ENCODE data around the gene PPP1R1A.
A peak's percentile ranks its signal among the peaks of the same experiment; 100 is the strongest.

Gene PPP1R1A

GRCh38 chr12:54603872-54604271, 15.4 kb upstream of the PPP1R1A start:
- Histone ChIP-seq H4K20me1 (ENCODE audit: low read depth, low read length) (no peaks in the 10 kb centered on the region), H2AFZ (ENCODE audit: low read depth, low read length, severe bottlenecking) (peak overlapping the region; percentile 39), H3K4me3 (ENCODE audit: insufficient read depth, low read length, poor library complexity, severe bottlenecking) (no peak overlapping the region), H3K4me2 (ENCODE audit: low read depth, low read length, poor library complexity, severe bottlenecking) (no peak overlapping the region), H3K27ac (ENCODE audit: low read depth, low read length) (no peak overlapping the region), H3K79me2 (ENCODE audit: insufficient read depth, low read length) (no peaks in the 10 kb centered on the region), H3K9ac (ENCODE audit: low read length) (no peak overlapping the region), H3K36me3 (ENCODE audit: low read length) (no peaks in the 10 kb centered on the region), H3K9me3 (ENCODE audit: insufficient read depth, low read length) (no peaks in the 10 kb centered on the region), H3K9me2 (replicated peaks; ENCODE audit: insufficient read depth, low read length) (no peaks in the 10 kb centered on the region), H3F3A (ENCODE audit: insufficient read depth) (no peaks in the 10 kb centered on the region), H3K27me3 (ENCODE audit: low read length) (no peaks in the 10 kb centered on the region)
- TF ChIP-seq EZH2phosphoT487 (conservative IDR thresholded peaks at IDR 0.05; ENCODE audit: low read length), result no peak
- TF ChIP-seq, protein P1, sequence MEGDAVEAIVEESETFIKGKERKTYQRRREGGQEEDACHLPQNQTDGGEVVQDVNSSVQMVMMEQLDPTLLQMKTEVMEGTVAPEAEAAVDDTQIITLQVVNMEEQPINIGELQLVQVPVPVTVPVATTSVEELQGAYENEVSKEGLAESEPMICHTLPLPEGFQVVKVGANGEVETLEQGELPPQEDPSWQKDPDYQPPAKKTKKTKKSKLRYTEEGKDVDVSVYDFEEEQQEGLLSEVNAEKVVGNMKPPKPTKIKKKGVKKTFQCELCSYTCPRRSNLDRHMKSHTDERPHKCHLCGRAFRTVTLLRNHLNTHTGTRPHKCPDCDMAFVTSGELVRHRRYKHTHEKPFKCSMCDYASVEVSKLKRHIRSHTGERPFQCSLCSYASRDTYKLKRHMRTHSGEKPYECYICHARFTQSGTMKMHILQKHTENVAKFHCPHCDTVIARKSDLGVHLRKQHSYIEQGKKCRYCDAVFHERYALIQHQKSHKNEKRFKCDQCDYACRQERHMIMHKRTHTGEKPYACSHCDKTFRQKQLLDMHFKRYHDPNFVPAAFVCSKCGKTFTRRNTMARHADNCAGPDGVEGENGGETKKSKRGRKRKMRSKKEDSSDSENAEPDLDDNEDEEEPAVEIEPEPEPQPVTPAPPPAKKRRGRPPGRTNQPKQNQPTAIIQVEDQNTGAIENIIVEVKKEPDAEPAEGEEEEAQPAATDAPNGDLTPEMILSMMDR (IDR thresholded peaks at IDR 0.05; ENCODE audit: insufficient read depth, low read length, poor library complexity, severe bottlenecking), result no peak

DNA sequence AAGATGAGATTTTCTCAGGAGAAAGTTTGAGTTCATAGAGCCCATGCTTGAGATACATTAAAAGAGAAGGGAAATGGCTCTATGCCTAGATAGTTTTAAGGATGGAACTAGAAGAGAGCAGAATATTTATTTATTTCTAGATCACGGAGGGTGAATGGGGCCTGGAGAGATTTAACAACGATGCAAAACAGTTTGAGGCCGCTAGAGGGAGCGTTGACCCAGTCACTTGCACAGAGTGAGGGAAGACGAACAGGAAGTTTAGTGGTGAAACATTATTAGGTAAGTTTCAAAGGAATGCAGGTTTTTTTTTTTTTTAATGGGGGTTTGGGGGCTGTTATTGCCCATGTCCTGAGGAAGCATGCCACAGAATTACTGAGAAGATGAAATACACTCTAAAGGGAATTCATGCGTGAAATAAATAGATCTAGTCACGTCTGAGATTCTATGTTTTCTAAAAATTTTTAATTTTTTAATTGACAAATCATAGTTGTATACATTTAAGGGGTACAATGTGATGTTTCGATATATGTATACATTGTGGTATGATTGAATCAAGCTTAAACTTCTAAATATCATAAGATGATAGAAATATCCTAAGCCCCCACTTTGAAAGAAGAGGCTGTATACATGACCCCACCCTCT, 14.8 kb upstream of the PPP1R1A start:
- Histone ChIP-seq H3K4me3 (ENCODE audit: insufficient read depth, low read length, poor library complexity, severe bottlenecking) (no peak overlapping the region), H3K9me2 (replicated peaks; ENCODE audit: insufficient read depth, low read length) (no peaks in the 10 kb centered on the region), H3K79me2 (ENCODE audit: insufficient read depth, low read length) (no peaks in the 10 kb centered on the region), H3K9ac (ENCODE audit: low read length) (no peak overlapping the region), H3K27me3 (ENCODE audit: low read length) (no peaks in the 10 kb centered on the region), H3K4me2 (ENCODE audit: low read depth, low read length, poor library complexity, severe bottlenecking) (peak overlapping the region; percentile 11), H3K36me3 (ENCODE audit: low read length) (no peaks in the 10 kb centered on the region), H3K9me3 (ENCODE audit: insufficient read depth, low read length) (no peaks in the 10 kb centered on the region), H4K20me1 (ENCODE audit: low read depth, low read length) (no peaks in the 10 kb centered on the region), H3F3A (ENCODE audit: insufficient read depth) (no peaks in the 10 kb centered on the region), H3K27ac (ENCODE audit: low read depth, low read length) (no peak overlapping the region), H2AFZ (ENCODE audit: low read depth, low read length, severe bottlenecking) (peak overlapping the region; percentile 39)
- no peak for TF ChIP-seq EZH2phosphoT487 (conservative IDR thresholded peaks at IDR 0.05; ENCODE audit: low read length)
- TF ChIP-seq, protein P1 (IDR thresholded peaks at IDR 0.05; ENCODE audit: insufficient read depth, low read length, poor library complexity, severe bottlenecking), result peak; percentile 79

GRCh38 chr12:54602661-54603060, 14.2 kb upstream of the PPP1R1A start:
- Histone ChIP-seq H3K4me2 (ENCODE audit: low read depth, low read length, poor library complexity, severe bottlenecking) (no peak overlapping the region), H2AFZ (ENCODE audit: low read depth, low read length, severe bottlenecking) (peak overlapping the region; percentile 39), H3K27me3 (ENCODE audit: low read length) (no peaks in the 10 kb centered on the region)

More at GRCh38 chr12:54602661-54603060, 14.2 kb upstream of the PPP1R1A start:
- Histone ChIP-seq H3K4me3 (ENCODE audit: insufficient read depth, low read length, poor library complexity, severe bottlenecking) (no peak overlapping the region), H4K20me1 (ENCODE audit: low read depth, low read length) (no peaks in the 10 kb centered on the region), H3K36me3 (ENCODE audit: low read length) (no peaks in the 10 kb centered on the region), H3F3A (ENCODE audit: insufficient read depth) (no peaks in the 10 kb centered on the region), H3K9me2 (replicated peaks; ENCODE audit: insufficient read depth, low read length) (no peaks in the 10 kb centered on the region), H3K79me2 (ENCODE audit: insufficient read depth, low read length) (no peaks in the 10 kb centered on the region), H3K27ac (ENCODE audit: low read depth, low read length) (no peak overlapping the region), H3K9me3 (ENCODE audit: insufficient read depth, low read length) (no peaks in the 10 kb centered on the region), H3K9ac (ENCODE audit: low read length) (no peak overlapping the region)
- TF ChIP-seq EZH2phosphoT487 (conservative IDR thresholded peaks at IDR 0.05; ENCODE audit: low read length), result no peak
- TF ChIP-seq, protein P1 (IDR thresholded peaks at IDR 0.05; ENCODE audit: insufficient read depth, low read length, poor library complexity, severe bottlenecking), result no peak
